NCI-H748 treated with DMSO at 0.1 percent for 48 hours (cell line): ENCODE results near the gene EMC8.
"Not testable (repeated sequence)": the region's sequence is repeated elsewhere in the genome, so short reads cannot be mapped to it uniquely, and the experiment has no call there.

ENCODE experiments used
- DNase-seq: peaks from one replicate; lab custom pipeline; 2025; lab: John Stamatoyannopoulos, UW

The EMC8 gene

DNA sequence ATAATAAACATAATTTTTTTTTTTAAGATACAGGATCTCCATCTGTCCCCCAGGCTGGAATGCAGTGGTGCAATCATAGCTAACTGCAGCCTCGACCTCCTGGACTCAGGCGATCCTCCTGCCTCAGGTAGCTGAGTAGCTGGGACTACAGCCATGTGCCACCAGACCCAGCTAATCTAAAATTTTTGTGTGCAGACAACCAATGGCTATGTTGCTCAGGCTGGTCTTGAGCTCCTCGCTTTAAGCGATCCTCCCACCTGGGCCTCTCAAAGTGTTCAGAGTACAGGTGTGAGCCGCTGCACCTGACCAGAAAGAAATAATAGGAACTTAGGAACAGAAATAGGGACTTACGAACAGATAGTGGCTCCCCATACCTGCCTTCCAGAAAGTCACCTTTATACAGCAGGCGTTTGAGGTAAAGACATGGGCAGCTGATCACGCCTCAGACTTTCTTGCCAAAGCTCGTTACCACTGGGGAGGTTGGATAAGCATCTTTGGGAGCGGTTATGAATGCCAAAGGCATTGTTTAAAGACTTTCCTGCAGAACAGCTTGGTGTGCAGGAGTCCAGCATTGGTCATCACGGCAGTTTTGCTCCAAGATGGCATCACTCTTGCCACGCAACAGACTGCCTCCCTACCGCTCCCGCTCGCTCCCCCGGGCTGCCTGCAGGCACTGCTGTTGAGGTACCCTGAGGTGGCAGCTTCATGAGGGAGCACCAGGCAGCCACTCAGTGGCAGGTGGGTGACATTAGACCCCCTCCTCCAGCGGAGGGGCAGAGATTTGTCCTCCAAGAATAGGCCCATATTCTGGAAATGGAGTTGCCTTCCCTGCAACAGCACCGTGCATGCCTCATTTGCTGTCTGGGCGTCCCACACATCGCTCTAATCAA lies 13.7 kb upstream of the EMC8 start:
- no peak for DNase-seq

DNA sequence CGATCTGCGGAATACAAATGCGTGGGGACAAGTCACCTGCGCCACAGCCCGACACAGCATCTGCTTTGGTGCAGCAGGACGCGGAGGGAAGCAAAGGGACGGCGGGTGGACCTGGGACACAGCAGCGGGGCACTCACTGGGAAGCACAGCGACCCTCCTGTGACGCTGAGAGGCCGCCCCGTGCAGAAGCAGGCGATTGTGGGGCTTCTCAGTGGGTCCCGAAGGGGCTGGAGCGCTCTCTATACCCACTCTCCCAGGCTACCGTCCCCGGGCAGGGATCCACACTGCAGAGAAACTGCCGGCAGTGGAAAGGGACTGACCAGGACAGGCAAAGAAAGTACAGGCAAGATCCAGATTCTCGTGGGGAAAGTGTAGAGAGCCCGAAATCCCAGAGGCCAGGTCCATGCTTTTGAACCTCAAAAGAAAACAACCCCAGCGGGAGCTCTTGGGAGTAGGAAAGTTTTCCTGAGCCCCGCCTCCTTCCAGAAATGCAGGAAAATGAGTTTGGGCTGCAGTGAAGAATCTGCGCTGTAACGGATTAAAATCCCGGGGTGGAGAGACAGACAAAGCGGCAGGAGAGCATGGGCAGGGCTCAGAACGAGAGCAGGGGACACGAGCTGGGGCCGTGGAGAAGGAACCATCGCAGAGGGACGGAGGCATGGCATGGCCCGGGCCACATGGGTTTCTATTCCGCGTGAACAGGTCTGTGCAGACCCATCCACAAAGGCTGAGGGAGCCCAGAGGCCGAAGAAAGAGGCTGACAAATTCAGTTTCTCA lies 12.9 kb upstream of the EMC8 start:
- DNase-seq, result no peak

DNA sequence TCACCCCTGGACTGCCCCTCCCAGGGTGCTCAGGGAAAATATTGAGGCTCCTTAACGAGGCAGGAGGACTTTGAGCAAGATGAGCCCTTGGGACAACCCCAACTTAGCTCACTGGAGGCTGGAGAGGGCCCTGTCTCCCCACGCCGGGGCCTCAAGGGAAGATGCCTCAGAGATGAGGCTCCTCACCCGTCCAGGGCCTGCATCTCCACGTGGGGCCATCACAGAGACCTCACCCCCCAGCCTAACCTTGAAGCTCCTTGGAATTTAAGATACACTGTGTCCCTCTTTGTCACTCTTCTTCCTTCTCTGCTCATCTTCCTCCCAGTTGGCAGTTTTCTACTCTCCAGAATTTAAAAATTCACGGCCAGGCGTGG lies 11.4 kb upstream of the EMC8 start:
- no peak for DNase-seq

DNA sequence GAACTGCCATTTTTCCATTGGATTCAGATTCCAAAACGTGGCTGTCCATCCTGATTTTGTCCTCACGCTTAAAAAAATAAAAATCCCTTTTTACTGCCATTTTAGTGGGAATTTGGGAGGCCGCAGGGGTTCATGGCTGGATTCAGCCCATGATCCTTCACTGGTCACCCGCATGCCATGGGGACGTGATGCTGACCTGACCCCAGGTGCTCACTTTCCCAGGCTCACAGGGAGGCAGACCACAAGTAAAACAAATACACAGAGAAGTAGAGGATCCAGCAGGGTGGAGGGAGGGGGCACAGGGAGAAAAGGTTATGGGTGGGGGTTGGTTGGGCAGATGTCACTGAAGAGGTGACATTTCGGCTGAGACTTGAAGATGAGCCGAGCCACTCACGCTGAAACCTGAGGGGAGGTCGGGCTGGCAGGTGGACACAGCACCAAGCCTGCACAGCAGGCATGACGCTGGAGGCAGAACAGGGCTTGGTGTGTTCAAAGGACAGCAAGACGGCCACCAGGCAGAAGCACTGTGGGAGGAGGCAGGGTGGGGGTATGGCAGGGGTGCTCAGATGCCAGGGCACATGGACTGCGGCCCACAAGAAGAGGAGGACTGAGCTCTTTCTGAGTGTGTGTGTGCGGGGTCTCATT lies 10.9 kb upstream of the EMC8 start:
- no peak for DNase-seq

DNA sequence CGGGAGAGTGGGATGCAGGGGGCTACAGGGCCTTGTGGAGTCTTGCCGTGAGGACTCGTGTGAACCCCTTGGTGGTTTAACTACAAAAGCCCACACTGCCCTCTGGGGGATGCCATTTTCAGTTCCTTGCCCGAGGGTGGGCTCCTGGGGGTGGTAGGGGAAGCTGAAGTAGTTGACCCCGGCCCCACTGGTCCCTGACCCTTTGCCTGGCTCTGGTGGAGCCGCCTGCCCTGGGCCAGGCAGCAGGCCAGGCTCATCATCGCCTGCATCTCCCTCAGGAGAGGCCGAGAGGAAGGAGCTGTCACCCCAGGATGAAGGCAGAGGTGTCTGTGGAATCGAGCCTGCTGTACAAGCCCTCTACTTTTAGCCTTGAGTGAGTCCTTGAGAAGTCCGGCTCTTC lies 10.3 kb upstream of the EMC8 start:
- no peak for DNase-seq

GRCh38 chr16:85808926-85809325 lies 9.6 kb upstream of the EMC8 start:
- no peak for DNase-seq

DNA sequence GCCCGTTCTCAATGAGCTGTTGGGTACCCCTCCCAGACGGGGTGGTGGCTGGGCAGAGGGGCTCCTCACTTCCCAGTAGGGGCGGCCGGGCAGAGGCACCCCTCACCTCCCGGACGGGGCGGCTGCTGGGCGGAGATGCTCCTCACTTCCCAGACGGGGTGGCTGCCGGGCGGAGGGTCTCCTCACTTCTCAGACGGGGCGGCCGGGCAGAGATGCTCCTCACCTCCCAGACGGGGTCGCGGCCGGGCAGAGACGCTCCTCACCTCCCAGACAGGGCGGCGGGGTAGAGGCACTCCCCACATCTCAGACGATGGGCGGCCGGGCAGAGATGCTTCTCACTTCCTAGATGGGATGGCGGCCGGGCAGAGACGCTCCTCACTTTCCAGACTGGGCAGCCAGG lies 8.8 kb upstream of the EMC8 start:
- DNase-seq, result not testable (repeated sequence)

GRCh38 chr16:85807340-85807739 lies 8.0 kb upstream of the EMC8 start:
- not testable (repeated sequence) for DNase-seq

GRCh38 chr16:85806539-85806938 lies 7.2 kb upstream of the EMC8 start:
- no peak for DNase-seq

DNA sequence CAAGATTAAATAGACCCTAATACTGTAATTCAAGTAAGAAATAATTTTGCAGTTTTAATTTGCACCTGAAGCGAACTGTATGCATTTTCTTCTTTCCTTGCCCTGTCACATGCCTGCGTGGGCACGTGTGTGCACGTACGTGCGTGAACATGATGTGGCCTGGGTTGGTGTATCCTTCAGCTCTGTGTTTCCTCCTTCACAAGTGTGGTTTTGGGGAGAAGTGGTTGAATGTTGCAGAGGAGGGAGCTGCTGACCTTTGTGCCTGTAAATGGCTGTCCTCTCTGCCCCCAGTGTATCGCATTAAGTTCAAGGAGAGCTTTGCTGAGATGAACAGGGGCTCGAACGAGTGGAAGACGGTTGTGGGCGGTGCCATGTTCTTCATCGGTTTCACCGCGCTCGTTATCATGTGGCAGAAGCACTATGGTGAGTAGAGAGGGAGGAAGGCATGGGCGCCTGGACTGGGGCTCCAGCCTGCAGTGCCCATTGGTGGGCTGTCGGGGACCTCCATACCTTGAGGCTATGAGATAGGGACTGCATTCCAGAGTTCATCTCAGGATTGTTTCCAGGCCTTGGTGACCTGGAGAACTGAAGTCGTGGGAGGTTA lies 6.2 kb upstream of the EMC8 start:
- DNase-seq, result no peak

DNA sequence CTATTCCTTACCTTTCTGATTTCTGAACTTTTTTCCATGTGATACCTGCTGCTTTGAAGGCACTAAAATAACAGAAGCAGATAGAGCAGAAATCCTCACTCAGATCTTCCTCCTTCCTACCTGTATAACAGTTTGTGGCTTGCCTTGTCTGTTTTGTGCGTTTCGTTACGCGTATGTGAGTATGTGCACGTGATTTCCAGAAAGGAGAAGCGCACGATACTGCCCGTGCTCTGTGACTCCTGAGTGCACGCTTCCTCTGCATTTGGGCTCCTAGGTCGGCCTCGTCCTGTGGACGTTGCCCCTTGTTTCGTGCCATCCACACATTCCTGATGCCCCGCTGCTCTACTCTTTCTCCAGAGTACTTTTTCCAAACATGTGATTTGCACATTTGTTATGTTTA lies 4.2 kb upstream of the EMC8 start:
- no peak for DNase-seq

- no peak for DNase-seq
These were observed 951 bp upstream of the EMC8 start for GRCh38 chr16:85800321-85800669.

DNA sequence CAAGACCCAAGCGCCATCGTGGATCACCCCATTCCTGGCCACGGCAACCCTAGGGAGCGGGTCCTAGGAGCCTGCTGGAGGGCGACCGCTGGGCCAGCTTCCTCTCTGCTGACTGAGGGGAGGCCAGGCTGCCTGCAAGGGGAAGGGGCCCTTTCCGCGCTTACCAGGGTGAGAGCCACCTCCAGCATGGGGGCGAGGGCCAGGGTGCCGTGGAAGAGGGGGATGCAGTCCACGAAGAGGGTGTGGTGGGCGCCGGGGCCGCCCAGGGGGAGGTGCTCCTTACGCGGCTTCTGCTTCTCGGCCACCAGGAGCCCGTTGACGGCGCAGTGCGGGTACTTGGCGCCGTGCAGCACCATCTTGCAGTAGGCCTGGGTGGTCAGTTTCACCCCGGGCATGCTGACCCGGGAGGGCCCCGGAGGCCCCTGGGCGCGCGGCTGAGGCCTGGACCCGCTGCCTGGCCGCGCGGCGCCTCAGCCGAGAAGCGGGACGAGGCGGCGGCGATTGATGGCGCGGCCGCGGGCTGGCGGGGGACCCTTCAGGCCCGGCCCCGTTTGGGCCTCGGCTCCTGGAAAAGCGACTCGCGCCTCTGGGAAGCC lies 345 bp downstream of the EMC8 start:
- DNase-seq, result no peak

DNA sequence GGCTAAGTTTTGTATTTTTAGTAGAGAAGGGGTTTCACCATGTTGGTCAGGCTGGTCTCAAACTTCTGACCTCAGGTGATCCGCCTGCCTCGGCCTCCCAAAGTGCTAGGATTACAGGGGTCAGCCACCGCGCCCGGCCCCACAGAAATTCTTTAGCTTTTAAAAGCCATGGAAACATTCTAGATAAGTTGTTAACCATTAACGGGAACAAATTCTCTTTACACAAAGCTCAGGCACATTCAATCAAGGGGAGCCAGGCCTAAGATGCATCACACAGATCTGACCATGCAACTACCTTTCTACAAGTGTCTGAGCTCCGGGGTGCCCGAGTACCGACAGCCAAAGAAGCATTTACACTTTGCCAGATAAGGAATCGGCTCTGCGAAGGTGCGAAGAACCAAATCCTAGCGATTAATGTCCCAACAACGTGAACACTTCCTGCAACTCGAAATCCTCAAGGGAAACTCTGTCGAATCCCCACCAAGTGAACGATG lies 1.0 kb downstream of the EMC8 start:
- DNase-seq, result no peak

DNA sequence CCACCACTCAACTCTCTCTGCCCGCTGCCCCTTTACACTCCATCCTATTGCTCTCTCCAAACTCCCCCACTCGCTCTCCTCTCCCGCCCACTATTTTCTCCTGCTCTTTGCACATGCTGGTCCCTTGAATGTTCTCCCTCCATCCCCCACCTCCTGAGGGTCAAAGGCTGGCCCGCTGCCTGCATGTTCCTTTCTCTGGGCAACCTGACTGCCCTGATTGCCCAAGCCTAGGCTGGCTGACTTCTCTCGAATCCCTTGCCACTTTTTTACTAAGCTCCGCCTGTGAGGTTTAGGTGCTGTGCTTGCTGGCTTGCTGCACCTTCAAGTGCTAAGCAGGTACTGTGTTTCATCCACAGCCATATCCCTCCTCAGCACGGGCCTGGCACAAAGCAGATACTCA lies 2.7 kb downstream of the EMC8 start:
- DNase-seq, result no peak

DNA sequence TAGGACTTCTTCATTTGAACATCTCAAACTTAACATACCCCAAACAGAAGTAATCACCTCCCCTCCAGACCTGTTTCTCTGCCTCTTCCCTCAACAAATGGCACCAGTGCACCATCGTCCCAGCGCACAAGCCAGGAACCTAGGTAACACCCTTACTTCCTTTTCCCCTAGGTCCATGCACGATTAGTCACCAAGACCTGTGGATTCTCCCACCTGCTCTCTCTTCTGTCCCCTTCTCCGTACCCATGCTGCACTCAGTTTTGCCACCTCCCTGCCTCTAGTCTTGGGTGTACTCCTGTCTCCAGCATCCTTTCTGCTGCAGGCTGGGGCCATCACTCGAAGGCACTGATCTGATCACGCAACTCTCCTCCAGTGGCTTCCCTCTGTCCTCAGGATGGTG lies 3.2 kb downstream of the EMC8 start:
- DNase-seq, result no peak

DNA sequence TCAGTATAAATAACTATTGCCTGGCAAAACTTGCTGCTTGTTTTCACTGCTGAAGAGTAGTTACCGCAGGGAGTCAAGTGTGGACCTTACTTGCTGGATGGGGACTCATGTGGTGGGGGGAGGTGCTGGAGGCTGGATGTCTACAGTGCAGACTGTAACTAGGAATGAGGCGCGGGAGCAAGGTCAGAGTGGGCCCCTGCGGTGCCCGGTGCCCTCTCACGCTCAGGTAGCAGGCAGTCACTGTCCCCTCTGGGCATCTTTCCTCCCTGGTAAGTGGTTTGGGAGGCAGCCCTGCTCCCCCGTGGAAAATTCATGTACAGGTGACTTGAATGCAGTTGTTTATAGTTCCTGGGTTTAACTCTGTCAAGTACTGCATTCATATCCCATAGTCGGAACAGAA lies 4.6 kb downstream of the EMC8 start:
- DNase-seq, result no peak

- DNase-seq, result no peak
These were observed 5.6 kb downstream of the EMC8 start for GRCh38 chr16:85793662-85794298.

DNA sequence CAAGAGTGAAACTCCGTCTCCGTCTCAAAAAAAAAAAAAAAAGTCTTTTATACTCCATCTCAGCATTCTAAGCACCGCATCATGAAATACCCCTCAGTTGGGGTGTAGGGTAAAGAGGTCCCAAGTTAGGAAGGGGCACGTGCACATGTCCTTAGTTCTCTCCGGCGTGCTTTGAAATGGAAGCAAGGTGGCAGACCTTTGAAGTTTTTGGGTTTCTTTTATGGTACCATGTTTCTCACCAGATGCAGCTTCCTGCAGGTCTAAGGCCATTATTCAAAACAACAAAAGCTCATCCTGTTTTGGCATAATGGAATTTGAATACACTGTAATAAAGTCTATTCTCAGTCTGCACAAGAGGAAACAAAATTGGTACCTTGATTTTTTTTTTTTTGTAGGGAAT lies 9.6 kb downstream of the EMC8 start:
- DNase-seq, result no peak

DNA sequence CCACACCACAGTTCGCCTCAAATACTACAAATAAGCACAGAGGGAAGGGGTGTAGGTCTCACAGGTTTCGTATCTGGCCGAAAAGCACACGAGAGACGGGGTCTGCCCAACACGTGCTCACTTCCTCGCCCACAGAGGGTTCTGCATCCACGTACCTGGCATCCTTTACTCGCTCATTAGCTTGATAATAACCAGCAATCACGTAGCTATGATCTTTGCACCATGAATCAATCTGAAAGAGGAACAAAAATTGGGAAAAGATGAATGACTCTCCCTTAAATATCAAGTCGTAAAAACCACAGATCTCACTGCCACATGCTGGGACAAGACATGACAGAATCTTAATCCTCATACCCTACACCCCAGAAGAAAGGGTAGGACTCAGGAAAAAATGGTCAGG lies 10.5 kb downstream of the EMC8 start:
- DNase-seq, result no peak

GRCh38 chr16:85785927-85786326 lies 13.4 kb downstream of the EMC8 start:
- no peak for DNase-seq

DNA sequence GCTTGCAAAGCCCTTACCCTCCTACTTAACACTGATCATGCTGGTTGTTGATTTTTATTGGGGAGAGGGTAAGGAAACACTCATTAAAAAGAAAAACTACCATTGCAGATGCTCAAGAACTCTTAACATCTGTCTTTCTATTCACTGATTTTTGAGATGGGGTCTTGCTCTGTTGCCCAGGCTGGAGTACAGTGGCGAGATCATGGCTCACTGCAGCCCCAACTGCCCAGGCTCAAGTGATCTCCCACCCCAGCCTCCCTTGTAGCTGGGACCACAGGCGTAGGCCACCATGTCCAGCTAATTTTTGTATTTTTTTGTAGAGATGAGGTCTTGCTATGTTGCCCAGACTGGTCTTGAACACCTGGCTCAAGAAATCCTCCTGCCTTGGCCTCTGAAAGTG lies 14.5 kb downstream of the EMC8 start:
- no peak for DNase-seq
